NCI-H526 treated with DMSO at 0.1 percent for 48 hours (cell line): Measurements from ENCODE around the gene OR4Q2.
"Not testable (repeated sequence)": the region's sequence is repeated elsewhere in the genome, so short reads cannot be mapped to it uniquely, and the experiment has no call there.

ENCODE experiments used
- DNase-seq: peaks from one replicate; lab custom pipeline; 2025; lab: John Stamatoyannopoulos, UW

OR4Q2 gene

GRCh38 chr14:20001863-20002262 is at the start of gene OR4Q2:
Gene OR4Q2, plus strand, starts transcription at chr14:20002163.
- DNase-seq: no peak

- not testable (repeated sequence) for DNase-seq
Observed at GRCh38 chr14:19969735-19970134, 32.2 kb upstream of the OR4Q2 start.

GRCh38 chr14:19974844-19975243 is 27.1 kb upstream of the OR4Q2 start:
- no peak for DNase-seq

- no peak for DNase-seq
Observed at GRCh38 chr14:19975291-19975690, 26.7 kb upstream of the OR4Q2 start, which contains the start of gene OR4K15. Gene OR4K15, plus strand, starts transcription at chr14:19975591. Its CDS starts 0 bp downstream, at chr14:19975591.

GRCh38 chr14:19993438-19993837 is 8.5 kb upstream of the OR4Q2 start:
- no peak for DNase-seq

GRCh38 chr14:20002319-20002718 is 356 bp downstream of the OR4Q2 start:
- DNase-seq: no peak

- DNase-seq: no peak
Observed at GRCh38 chr14:20008156-20008555, 6.2 kb downstream of the OR4Q2 start.

- no peak for DNase-seq
Observed at GRCh38 chr14:20019257-20019865, 17.4 kb downstream of the OR4Q2 start, which contains the start of gene OR4K14. Gene OR4K14, minus strand, starts transcription at chr14:20019307. Its CDS starts 4,114 bp downstream, at chr14:20015193.

GRCh38 chr14:20031058-20031457 is 29.1 kb downstream of the OR4Q2 start:
- DNase-seq: no peak

GRCh38 chr14:20035449-20035848 is 33.5 kb downstream of the OR4Q2 start:
- DNase-seq: no peak

GRCh38 chr14:20035938-20036337 is 34.0 kb downstream of the OR4Q2 start, which contains the start of gene OR4K13:
Gene OR4K13, minus strand, starts transcription at chr14:20036038. Its CDS starts 1,280 bp downstream, at chr14:20034758.
- DNase-seq: no peak

- no peak for DNase-seq
Observed at GRCh38 chr14:20044243-20044642, 42.3 kb downstream of the OR4Q2 start.

- no peak for DNase-seq
Observed at GRCh38 chr14:20048202-20048601, 46.2 kb downstream of the OR4Q2 start.
